Liver (tissue), 9 donors: ENCODE measurements around the gene FARS2. TPM values are rescaled to one million over a fixed set of nuclear protein-coding genes. Genes with fewer than 3 reads are reported as not detected.

Source experiments
- DNase-seq: peaks from one replicate; pipeline ENCODE4 v3.0.0-alpha.2; 2017; ENCODE audit warnings: low spot score
- H3K27ac ChIP-seq, 2 donors: one replicate each; pipeline ENCODE4 v1.7.0; 2013; ENCODE audit warnings: inconsistent platforms in 2 of 2, low read length in 2 of 2, control low read depth in 1 of 2, low read depth in 1 of 2, mild to moderate bottlenecking in 1 of 2
- H3K27me3 ChIP-seq, 4 donors: one replicate each; pipeline versions ENCODE4 v1.6.1 to v1.7.0; 2013; ENCODE audit warnings: low read length in 3 of 4, inconsistent platforms in 1 of 4, mild to moderate bottlenecking in 1 of 4, moderate library complexity in 1 of 4; ENCODE audit not compliant: control insufficient read depth in 4 of 4, insufficient read depth in 4 of 4
- H3K36me3 ChIP-seq, 4 donors: one replicate each; pipeline versions ENCODE4 v1.6.1 to v1.7.0; 2013; ENCODE audit warnings: low read length in 3 of 4, mild to moderate bottlenecking in 3 of 4, low read depth in 1 of 4, moderate library complexity in 1 of 4; ENCODE audit not compliant: control insufficient read depth in 4 of 4, insufficient read depth in 3 of 4
- H3K4me1 ChIP-seq, 4 donors: one replicate each; pipeline versions ENCODE4 v1.6.1 to v1.7.0; 2013; ENCODE audit warnings: low read length in 3 of 4, mild to moderate bottlenecking in 3 of 4, moderate library complexity in 1 of 4; ENCODE audit not compliant: control insufficient read depth in 4 of 4, insufficient read depth in 4 of 4
- H3K4me3 ChIP-seq, 3 donors: one replicate each; pipeline versions ENCODE4 v1.6.1 to v1.7.0; 2013; ENCODE audit warnings: low read length in 3 of 3, control low read depth in 1 of 3, low read depth in 1 of 3, mild to moderate bottlenecking in 1 of 3
- H3K9ac ChIP-seq, 2 donors: one replicate each; pipeline ENCODE4 v1.7.0; 2013; ENCODE audit warnings: low read length in 2 of 2, mild to moderate bottlenecking in 2 of 2, moderate library complexity in 2 of 2, control low read depth in 1 of 2, low read depth in 1 of 2
- H3K9me3 ChIP-seq, 4 donors: one replicate each; pipeline versions ENCODE4 v1.6.1 to v1.7.0; 2013; ENCODE audit warnings: low read length in 3 of 4; ENCODE audit not compliant: control insufficient read depth in 4 of 4
- CTCF ChIP-seq: fragments of 150-350 bp; IDR thresholded peaks from 2 replicates; pipeline ENCODE4 v1.5.1; 2017; ENCODE audit warnings: improper control_type of control experiment, low read depth, low read length; ENCODE audit not compliant: missing input control
- EGR1 ChIP-seq, 2 donors: IDR thresholded peaks; 2 replicates each; pipeline ENCODE4 v1.6.1; 2016 to 2018; ENCODE audit warnings: antibody characterized with exemption in 2 of 2, low read depth in 2 of 2
- FOXA1 ChIP-seq: IDR thresholded peaks from 2 replicates; pipeline ENCODE4 v1.6.1; 2016; ENCODE audit warnings: antibody characterized with exemption
- GABPA ChIP-seq, 2 donors: IDR thresholded peaks in 1 of 2; conservative IDR thresholded peaks in 1 of 2; 2 replicates each; pipeline ENCODE4 v1.6.1; 2016; ENCODE audit warnings: antibody characterized with exemption in 2 of 2, mild to moderate bottlenecking in 1 of 2, moderate library complexity in 1 of 2
- HNF4G ChIP-seq: IDR thresholded peaks from 2 replicates; pipeline ENCODE4 v1.6.1; 2016; ENCODE audit warnings: antibody characterized with exemption
- JUND ChIP-seq, 2 donors: IDR thresholded peaks; 2 replicates each; pipeline ENCODE4 v1.6.1; 2016; ENCODE audit warnings: antibody characterized with exemption in 2 of 2
- MAX ChIP-seq: IDR thresholded peaks from 2 replicates; pipeline ENCODE4 v1.6.1; 2016; ENCODE audit warnings: antibody characterized with exemption
- NR2F2 ChIP-seq: IDR thresholded peaks from 2 replicates; pipeline ENCODE4 v1.6.1; 2016; ENCODE audit warnings: antibody characterized with exemption
- SP1 ChIP-seq: IDR thresholded peaks from 2 replicates; pipeline ENCODE4 v1.6.1; 2018; ENCODE audit warnings: antibody characterized with exemption, mild to moderate bottlenecking
- WGBS: extraction: QIAGEN DNeasy Blood & Tissue Kit; methylation state at CpG from one replicate; pipeline ENCODE4 v1.1.7; 2013; 5-methylcytosine and 5-hydroxymethylcytosine counted together
- polyA plus RNA-seq, 2 donors: library from polyadenylated mRNA; stranded (reverse) in 1 of 2; unstranded in 1 of 2; fragments of 200-250 nt in 1 of 2; fragments of >200 nt in 1 of 2; fragmentation: Nextera tagmentation in 1 of 2; extraction: Ambion mirVana in 1 of 2; gene quantifications; one replicate each; pipeline versions ENCODE4 v1.2.1 to v1.2.3, GENCODE V29; 2013 to 2015
- total RNA-seq, 2 donors: library from RNA; depleted of rRNA; stranded (reverse); fragments of >200 nt; gene quantifications; one replicate each; pipeline ENCODE4 v1.2.3, GENCODE V29; 2014
- TF ChIP-seq, protein P1 (sequence below): IDR thresholded peaks from 2 replicates; pipeline ENCODE4 v1.6.1; 2016; ENCODE audit warnings: antibody characterized with exemption
- TF ChIP-seq, protein P2 (sequence below): IDR thresholded peaks from 2 replicates; pipeline ENCODE4 v1.6.1; 2016; ENCODE audit warnings: antibody characterized with exemption, mild to moderate bottlenecking
- TF ChIP-seq, protein P3 (sequence below): IDR thresholded peaks from 2 replicates; pipeline ENCODE4 v1.6.1; 2016; ENCODE audit warnings: antibody characterized with exemption
- donor health status: healthy.
- donor health status: healthy.
- donor health status: healthy.
- donor health status: healthy.
- donor health status: healthy.

Gene FARS2
- total and polyA plus RNA-seq, 4 donors = 7.8 to 25.9 (median 11.2) TPM

DNA sequence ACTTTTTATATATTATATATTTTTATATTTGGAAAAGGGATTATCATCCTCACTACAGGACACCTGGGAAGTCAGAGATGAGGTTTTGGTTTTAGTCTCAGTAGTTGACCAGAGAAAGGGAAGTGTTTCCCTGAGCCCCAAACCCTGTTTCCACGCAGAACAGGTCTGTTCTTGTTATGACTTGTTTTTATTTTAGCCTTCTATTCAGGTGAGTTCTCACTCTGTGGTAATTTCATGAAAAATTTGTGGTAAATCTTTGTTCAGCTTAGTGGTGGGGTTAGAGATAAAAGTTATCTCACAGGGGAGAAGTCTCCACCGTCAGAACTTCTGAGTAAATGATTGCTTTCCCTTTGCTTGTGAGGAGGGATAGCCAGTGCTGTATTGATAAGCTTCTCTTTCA, 224.9 kb downstream of the FARS2 start (continued):
- TF ChIP-seq CTCF = no peak

DNA sequence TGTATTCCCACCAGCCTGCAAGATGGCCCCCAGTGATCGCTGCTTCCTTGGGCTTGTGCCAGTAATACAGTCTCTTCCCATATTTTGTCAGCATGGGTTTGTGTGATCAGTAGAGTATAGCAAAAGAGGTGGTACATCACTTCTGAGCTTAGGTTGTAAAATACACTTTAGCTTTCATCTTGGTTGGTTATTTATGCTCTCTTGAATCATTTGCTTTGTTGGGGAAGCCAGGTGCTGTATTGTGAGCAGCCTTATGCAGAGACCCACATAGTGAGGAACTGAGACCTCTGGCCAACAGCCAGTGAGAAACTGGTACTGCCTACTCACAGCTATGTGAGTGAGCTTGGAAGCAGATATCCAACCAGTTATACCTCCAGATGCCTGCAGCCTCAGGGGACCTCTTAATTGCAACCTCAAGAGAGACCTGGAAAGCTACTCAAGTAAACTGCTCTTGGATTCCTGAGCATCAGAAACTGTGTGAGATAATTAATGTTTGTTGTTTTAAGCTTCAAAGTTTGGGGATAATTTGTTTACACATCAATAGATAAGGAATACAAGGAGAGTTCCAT, 229.3 kb downstream of the FARS2 start:
- no peaks in the 10 kb centered on the region for H3K27me3 ChIP-seq
- no peak overlapping the region for H3K27ac ChIP-seq
- H3K9ac ChIP-seq = no peak overlapping the region
- no peaks in the 10 kb centered on the region for H3K9me3 ChIP-seq
- no peak for TF ChIP-seq MAX
- TF ChIP-seq, protein P1, sequence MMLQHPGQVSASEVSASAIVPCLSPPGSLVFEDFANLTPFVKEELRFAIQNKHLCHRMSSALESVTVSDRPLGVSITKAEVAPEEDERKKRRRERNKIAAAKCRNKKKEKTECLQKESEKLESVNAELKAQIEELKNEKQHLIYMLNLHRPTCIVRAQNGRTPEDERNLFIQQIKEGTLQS = no peak
- no peak for TF ChIP-seq NR2F2
- TF ChIP-seq FOXA1 = no peak
- TF ChIP-seq EGR1 (IDR thresholded peaks at IDR 0.05; ENCODE audit: low read depth in 2 of 2) = no peak
- no peak for TF ChIP-seq HNF4G
- TF ChIP-seq SP1 = no peak
- no peak for TF ChIP-seq CTCF
- no peak for TF ChIP-seq JUND (IDR thresholded peaks at IDR 0.05)
- TF ChIP-seq, protein P2, sequence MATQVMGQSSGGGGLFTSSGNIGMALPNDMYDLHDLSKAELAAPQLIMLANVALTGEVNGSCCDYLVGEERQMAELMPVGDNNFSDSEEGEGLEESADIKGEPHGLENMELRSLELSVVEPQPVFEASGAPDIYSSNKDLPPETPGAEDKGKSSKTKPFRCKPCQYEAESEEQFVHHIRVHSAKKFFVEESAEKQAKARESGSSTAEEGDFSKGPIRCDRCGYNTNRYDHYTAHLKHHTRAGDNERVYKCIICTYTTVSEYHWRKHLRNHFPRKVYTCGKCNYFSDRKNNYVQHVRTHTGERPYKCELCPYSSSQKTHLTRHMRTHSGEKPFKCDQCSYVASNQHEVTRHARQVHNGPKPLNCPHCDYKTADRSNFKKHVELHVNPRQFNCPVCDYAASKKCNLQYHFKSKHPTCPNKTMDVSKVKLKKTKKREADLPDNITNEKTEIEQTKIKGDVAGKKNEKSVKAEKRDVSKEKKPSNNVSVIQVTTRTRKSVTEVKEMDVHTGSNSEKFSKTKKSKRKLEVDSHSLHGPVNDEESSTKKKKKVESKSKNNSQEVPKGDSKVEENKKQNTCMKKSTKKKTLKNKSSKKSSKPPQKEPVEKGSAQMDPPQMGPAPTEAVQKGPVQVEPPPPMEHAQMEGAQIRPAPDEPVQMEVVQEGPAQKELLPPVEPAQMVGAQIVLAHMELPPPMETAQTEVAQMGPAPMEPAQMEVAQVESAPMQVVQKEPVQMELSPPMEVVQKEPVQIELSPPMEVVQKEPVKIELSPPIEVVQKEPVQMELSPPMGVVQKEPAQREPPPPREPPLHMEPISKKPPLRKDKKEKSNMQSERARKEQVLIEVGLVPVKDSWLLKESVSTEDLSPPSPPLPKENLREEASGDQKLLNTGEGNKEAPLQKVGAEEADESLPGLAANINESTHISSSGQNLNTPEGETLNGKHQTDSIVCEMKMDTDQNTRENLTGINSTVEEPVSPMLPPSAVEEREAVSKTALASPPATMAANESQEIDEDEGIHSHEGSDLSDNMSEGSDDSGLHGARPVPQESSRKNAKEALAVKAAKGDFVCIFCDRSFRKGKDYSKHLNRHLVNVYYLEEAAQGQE = no peak
- TF ChIP-seq, protein P3, sequence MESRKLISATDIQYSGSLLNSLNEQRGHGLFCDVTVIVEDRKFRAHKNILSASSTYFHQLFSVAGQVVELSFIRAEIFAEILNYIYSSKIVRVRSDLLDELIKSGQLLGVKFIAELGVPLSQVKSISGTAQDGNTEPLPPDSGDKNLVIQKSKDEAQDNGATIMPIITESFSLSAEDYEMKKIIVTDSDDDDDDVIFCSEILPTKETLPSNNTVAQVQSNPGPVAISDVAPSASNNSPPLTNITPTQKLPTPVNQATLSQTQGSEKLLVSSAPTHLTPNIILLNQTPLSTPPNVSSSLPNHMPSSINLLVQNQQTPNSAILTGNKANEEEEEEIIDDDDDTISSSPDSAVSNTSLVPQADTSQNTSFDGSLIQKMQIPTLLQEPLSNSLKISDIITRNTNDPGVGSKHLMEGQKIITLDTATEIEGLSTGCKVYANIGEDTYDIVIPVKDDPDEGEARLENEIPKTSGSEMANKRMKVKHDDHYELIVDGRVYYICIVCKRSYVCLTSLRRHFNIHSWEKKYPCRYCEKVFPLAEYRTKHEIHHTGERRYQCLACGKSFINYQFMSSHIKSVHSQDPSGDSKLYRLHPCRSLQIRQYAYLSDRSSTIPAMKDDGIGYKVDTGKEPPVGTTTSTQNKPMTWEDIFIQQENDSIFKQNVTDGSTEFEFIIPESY = no peak
- TF ChIP-seq GABPA (IDR thresholded peaks at IDR 0.05 in 1 of 2, conservative IDR thresholded peaks at IDR 0.05 in 1 of 2) = no peak
- 100% methylated on average over 1 of the region's 1 CpG for WGBS
- DNase-seq = no peak
- H3K4me1 ChIP-seq = no peaks in the 10 kb centered on the region
- peaks cover 0 to 6% (median under 1%) of the 10 kb centered on the region in 4 donors for H3K36me3 ChIP-seq
- no peak overlapping the region for H3K4me3 ChIP-seq
